Transverse colon (tissue), 4 donors: ENCODE data around the gene HS1BP3. TPM values are rescaled to one million over a fixed set of nuclear protein-coding genes. Genes with fewer than 3 reads are reported as not detected.

Source experiments
- DNase-seq: peaks from one replicate; pipeline ENCODE4 v3.0.0-alpha.2; 2019
- H3K27ac ChIP-seq, 4 donors: fragments of 200-600 bp; sonication (generic); 2 replicates each; pipeline ENCODE4 v1.5.1; 2016 to 2018; ENCODE audit warnings: inconsistent platforms in 4 of 4
- H3K27me3 ChIP-seq: fragments of 200-600 bp; sonication (generic); 2 replicates; pipeline ENCODE4 v1.5.1; 2017; ENCODE audit warnings: inconsistent platforms
- H3K36me3 ChIP-seq, 4 donors: fragments of 200-600 bp; sonication (generic); 2 replicates each; pipeline ENCODE4 v1.5.1; 2017 to 2019; ENCODE audit warnings: inconsistent platforms in 4 of 4
- H3K4me1 ChIP-seq, 4 donors: fragments of 200-600 bp; sonication (generic); 2 replicates each; pipeline ENCODE4 v1.5.1; 2017 to 2020; ENCODE audit warnings: inconsistent platforms in 4 of 4
- H3K4me3 ChIP-seq, 4 donors: fragments of 200-600 bp; sonication (generic); 1 replicate in 1 of 4; 2 replicates in 3 of 4; pipeline versions ENCODE4 v1.5.1 to v1.6.1; 2017 to 2019; ENCODE audit warnings: inconsistent platforms in 4 of 4
- H3K9me3 ChIP-seq, 2 donors: fragments of 200-600 bp; sonication (generic); 2 replicates each; pipeline ENCODE4 v1.5.1; 2017 to 2019; ENCODE audit warnings: inconsistent platforms in 2 of 2
- EP300 ChIP-seq: sonication (generic); formaldehyde crosslinking; IDR thresholded peaks from one replicate; pipeline ENCODE4 v1.6.1; 2017; ENCODE audit warnings: antibody characterized with exemption, low read depth
- POLR2A ChIP-seq: fragments of 450-650 bp; IDR thresholded peaks from one replicate; pipeline ENCODE4 v1.6.1; 2016; ENCODE audit warnings: antibody characterized with exemption, mild to moderate bottlenecking, moderate library complexity
- POLR2AphosphoS5 ChIP-seq, 3 donors: sonication (generic); formaldehyde crosslinking; IDR thresholded peaks; one replicate each; pipeline ENCODE4 v1.6.1; 2016; ENCODE audit warnings: antibody characterized with exemption in 3 of 3
- WGBS, 2 donors: methylation state at CpG; one replicate each; pipeline ENCODE4 v1.1.5; 2018; ENCODE audit warnings: low coverage in 1 of 2; 5-methylcytosine and 5-hydroxymethylcytosine counted together
- in situ Hi-C, 4 donors: fragments of 200-750 bp; cut with MboI; loops; one replicate each; pipeline versions ENCODE4 v1.15.0 to v1.15.1; 2017; ENCODE audit warnings: low sequenced_read_pairs in 3 of 4, low pct_ligation_motif_present in 1 of 4, low pct_unique_long_range_greater_than_20kb in 1 of 4
- intact Hi-C: fragments of 100-400 bp; cut with DNase I; formaldehyde crosslinking; loops from one replicate; pipeline ENCODE4 v1.15.1; 2023; ENCODE audit warnings: low total_unique reads
- total RNA-seq, 4 donors: library from RNA; depleted of rRNA; stranded (reverse); fragments of >200 nt; gene quantifications; one replicate each; pipeline ENCODE4 v1.1.0, GENCODE V29; 2016
- TF ChIP-seq, protein P1 (sequence below), 5 experiments: fragments of 200-600 bp in 3 of 5; fragments of 450-650 bp in 2 of 5; sonication (generic) in 3 of 5; IDR thresholded peaks; 1 replicate in 2 of 5; 2 replicates in 3 of 5; pipeline ENCODE4 v1.5.1; 2016 to 2017; ENCODE audit warnings: antibody characterized with exemption in 5 of 5, inconsistent platforms in 3 of 5, mild to moderate bottlenecking in 2 of 5, moderate library complexity in 1 of 5

Gene HS1BP3
- total RNA-seq, 4 donors from 2014 or later, result 29.5 to 44.2 (median 33.1) TPM

DNA sequence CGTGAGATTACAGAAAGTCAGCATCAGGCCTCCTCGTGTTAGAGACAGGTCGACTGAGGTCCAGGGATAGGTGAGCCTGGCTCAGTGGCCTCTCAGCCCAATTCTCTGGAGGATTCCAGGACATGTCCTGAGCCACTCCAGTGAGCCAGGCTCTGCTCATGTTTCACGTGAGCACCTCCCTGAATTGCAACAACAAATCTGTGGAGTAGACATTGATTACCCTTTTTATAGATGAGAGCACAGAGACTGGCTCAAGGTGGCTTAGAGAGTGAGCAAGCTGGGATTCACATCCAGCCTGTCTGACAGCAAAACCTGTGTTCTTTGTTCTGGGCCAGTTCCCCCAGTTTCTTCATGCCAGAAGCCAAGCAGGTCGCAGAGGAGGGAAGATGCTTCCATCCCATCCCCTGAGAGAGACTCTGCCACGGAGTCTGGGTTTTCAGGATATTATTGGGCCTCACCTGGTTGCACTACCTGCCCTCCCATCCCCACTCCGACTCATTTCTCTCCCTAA is 46.4 kb downstream of the HS1BP3 start:
- in situ Hi-C loops, result no loop called here
- H3K27me3 ChIP-seq, result no peaks in the 10 kb centered on the region
- H3K9me3 ChIP-seq, result peaks cover 0 to 3% of the 10 kb centered on the region in 2 donors
- no peak for DNase-seq
- WGBS, 2 donors, result 85% methylated on average over 7 of the region's 7 CpGs; no CpG with 5 or more reads in 1 of the 2 donors
- intact Hi-C loops, result no loop called here
- TF ChIP-seq, protein P1, sequence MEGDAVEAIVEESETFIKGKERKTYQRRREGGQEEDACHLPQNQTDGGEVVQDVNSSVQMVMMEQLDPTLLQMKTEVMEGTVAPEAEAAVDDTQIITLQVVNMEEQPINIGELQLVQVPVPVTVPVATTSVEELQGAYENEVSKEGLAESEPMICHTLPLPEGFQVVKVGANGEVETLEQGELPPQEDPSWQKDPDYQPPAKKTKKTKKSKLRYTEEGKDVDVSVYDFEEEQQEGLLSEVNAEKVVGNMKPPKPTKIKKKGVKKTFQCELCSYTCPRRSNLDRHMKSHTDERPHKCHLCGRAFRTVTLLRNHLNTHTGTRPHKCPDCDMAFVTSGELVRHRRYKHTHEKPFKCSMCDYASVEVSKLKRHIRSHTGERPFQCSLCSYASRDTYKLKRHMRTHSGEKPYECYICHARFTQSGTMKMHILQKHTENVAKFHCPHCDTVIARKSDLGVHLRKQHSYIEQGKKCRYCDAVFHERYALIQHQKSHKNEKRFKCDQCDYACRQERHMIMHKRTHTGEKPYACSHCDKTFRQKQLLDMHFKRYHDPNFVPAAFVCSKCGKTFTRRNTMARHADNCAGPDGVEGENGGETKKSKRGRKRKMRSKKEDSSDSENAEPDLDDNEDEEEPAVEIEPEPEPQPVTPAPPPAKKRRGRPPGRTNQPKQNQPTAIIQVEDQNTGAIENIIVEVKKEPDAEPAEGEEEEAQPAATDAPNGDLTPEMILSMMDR (IDR thresholded peaks at IDR 0.05), result no peak
- TF ChIP-seq EP300 (no peak), POLR2A (no peak), POLR2AphosphoS5 (IDR thresholded peaks at IDR 0.05) (no peak)
- no peak overlapping the region for H3K4me3 ChIP-seq
- peak overlapping the region; percentile 65 to 86 (median 80) for H3K27ac ChIP-seq
- peaks cover 8 to 27% (median 15%) of the 10 kb centered on the region in 4 donors for H3K4me1 ChIP-seq
- H3K36me3 ChIP-seq, result no peaks in the 10 kb centered on the region

DNA sequence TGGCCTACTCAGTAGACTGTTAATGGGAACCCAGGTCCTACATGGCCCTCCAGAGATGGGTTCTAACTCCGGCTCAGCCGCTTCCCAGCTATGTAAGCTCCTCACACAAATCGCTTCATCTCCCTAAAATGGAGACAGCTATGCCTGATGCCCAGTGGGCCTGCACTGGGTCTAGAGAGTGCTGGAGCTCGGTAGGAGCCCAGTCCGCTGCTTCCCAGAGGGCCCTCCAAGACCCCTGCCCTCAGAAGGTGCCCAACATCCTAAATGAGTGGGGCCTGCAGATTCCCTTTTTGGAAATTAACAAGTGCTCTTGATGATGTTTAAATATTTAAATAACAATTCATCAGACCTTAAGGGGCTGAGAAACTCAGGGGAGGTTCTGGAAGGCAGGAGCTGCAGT is 47.1 kb downstream of the HS1BP3 start:
- Histone ChIP-seq H3K4me3 (no peak overlapping the region), H3K36me3 (no peaks in the 10 kb centered on the region), H3K9me3 (peaks cover 0 to 3% of the 10 kb centered on the region in 2 donors), H3K4me1 (peaks cover 1 to 20% (median 9%) of the 10 kb centered on the region in 4 donors), H3K27ac (peak overlapping the region in 3 of 4 donors; percentile 65 to 86 (median 84)), H3K27me3 (no peaks in the 10 kb centered on the region)
- in situ Hi-C loops (no loop called here), intact Hi-C loops (no loop called here)
- WGBS, 2 donors, result 92 to 96% methylated on average over 2 to 5 of the region's 5 CpGs
- peak; percentile 6 for DNase-seq
- no peak for TF ChIP-seq POLR2AphosphoS5 (IDR thresholded peaks at IDR 0.05)
- no peak for TF ChIP-seq POLR2A
- TF ChIP-seq, protein P1 (IDR thresholded peaks at IDR 0.05), result no peak
- no peak for TF ChIP-seq EP300

DNA sequence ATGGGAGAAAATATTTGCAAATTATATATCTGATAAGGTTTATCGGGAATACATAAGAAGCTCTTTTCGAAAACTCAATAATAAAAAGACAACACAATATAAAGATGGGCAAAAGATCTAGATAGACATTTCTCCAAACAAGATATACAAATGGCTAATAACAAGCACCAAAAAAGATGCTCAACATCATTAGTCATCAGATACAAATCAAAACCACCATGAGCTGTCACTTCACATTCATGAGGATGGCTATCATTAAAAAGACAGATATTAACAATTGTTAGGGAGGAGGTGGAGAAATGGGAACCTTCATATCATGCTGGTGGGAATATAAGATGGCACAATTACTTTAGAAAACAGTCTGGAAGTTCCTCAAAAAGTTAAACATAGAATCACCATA is 48.1 kb downstream of the HS1BP3 start:
- no peaks in the 10 kb centered on the region for H3K36me3 ChIP-seq
- H3K9me3 ChIP-seq, result peaks cover 0 to 3% of the 10 kb centered on the region in 2 donors
- no peak overlapping the region for H3K27ac ChIP-seq
- in situ Hi-C loops, result no loop called here
- no peak for DNase-seq
- no peak overlapping the region for H3K4me3 ChIP-seq
- intact Hi-C loops, result no loop called here
- H3K4me1 ChIP-seq, result peaks cover 3 to 22% (median 8%) of the 10 kb centered on the region in 4 donors
- no peaks in the 10 kb centered on the region for H3K27me3 ChIP-seq
- 89 to 95% methylated on average over 2 of the region's 2 CpGs for WGBS, 2 donors
- TF ChIP-seq POLR2AphosphoS5 (IDR thresholded peaks at IDR 0.05), result no peak
- TF ChIP-seq POLR2A, result no peak
- no peak for TF ChIP-seq EP300
- TF ChIP-seq, protein P1 (IDR thresholded peaks at IDR 0.05), result no peak

DNA sequence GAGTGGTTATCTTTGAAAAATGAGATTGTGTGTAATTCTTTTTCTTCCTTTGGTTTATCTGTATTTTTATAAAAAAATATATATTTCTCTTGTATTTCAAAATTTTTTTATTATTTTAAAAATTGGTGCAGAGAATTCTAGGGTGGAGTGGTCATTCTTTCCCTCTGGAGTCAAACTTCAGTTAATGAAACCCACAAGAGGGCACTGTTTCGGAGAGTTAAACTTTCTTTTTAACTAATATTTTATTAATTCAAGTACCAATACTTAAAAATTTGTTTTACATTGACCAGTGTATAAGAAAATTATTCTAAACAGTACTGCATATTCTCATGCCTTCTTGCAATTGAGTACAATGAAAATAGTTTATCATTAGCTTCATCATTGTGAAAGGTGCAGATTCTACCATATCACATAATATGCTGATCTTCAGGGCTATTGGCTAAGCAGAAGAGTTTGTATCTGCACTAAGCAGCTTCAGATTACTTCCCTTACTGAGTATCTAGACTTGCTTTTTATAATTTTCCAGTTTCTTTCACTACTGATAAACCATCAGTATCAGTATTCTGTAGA is 50.1 kb downstream of the HS1BP3 start:
- intact Hi-C loops (no loop called here), in situ Hi-C loops (no loop called here)
- no peak for DNase-seq
- WGBS, 2 donors, result 78 to 88% methylated on average over 1 of the region's 1 CpG
- Histone ChIP-seq H3K4me3 (no peak overlapping the region), H3K27me3 (no peaks in the 10 kb centered on the region), H3K27ac (peak overlapping the region in 3 of 4 donors; percentile 13 to 21 (median 13)), H3K36me3 (no peaks in the 10 kb centered on the region), H3K9me3 (no peaks in the 10 kb centered on the region), H3K4me1 (peaks cover 9 to 42% (median 26%) of the 10 kb centered on the region in 4 donors)
- TF ChIP-seq, protein P1 (IDR thresholded peaks at IDR 0.05), result peak in 3 of 5 experiments; percentile 24 to 36 (median 29)
- TF ChIP-seq POLR2A, result no peak
- TF ChIP-seq POLR2AphosphoS5 (IDR thresholded peaks at IDR 0.05), result no peak
- no peak for TF ChIP-seq EP300
